Sigmoid colon (tissue), 4 donors: Measurements from ENCODE around the gene TADA2A.

Experiments used
- POLR2A ChIP-seq, 2 donors: fragments of 450-650 bp; IDR thresholded peaks; one replicate each; pipeline ENCODE4 v1.6.1; 2016; ENCODE audit warnings: antibody characterized with exemption in 2 of 2, mild to moderate bottlenecking in 2 of 2, moderate library complexity in 2 of 2
- POLR2AphosphoS5 ChIP-seq, 4 donors: sonication (generic); formaldehyde crosslinking; IDR thresholded peaks; one replicate each; pipeline ENCODE4 v1.6.1; 2017; ENCODE audit warnings: antibody characterized with exemption in 4 of 4
- TF ChIP-seq, protein P1 (sequence below), 4 experiments: fragments of 450-650 bp in 3 of 4; fragments of 200-600 bp in 1 of 4; IDR thresholded peaks; one replicate each; pipeline ENCODE4 v1.5.1; 2016 to 2019; ENCODE audit warnings: antibody characterized with exemption in 4 of 4, mild to moderate bottlenecking in 3 of 4, moderate library complexity in 2 of 4

DNA sequence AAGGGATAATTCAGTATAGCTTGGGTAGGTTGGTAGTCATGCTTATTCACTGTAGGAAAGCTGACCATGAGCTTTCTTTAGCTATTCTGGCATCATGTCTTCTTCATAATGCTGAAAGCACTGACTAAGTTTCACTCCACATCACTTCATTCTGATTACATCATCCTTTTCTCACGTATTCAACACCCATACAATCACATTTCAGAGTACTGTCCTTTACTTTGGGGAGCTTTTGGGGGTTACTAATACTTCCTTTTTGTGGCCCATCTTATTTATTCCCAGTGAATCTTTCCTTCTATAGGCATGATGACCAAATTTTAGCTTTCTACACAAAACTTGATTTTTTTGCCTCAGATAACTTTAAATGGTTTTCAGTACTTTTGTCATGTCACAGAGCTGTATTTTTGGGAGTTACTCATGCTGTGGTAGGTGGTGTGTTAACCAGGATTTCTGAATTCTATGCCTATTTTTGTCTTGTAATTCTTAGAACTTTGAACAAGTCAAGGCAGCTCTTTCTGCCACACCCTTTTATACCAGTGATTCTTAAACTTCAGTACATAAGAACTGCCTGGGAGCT, 23.5 kb downstream of the TADA2A start:
- TF ChIP-seq POLR2AphosphoS5 (IDR thresholded peaks at IDR 0.05): no peak
- no peak for TF ChIP-seq POLR2A (IDR thresholded peaks at IDR 0.05)
- TF ChIP-seq, protein P1, sequence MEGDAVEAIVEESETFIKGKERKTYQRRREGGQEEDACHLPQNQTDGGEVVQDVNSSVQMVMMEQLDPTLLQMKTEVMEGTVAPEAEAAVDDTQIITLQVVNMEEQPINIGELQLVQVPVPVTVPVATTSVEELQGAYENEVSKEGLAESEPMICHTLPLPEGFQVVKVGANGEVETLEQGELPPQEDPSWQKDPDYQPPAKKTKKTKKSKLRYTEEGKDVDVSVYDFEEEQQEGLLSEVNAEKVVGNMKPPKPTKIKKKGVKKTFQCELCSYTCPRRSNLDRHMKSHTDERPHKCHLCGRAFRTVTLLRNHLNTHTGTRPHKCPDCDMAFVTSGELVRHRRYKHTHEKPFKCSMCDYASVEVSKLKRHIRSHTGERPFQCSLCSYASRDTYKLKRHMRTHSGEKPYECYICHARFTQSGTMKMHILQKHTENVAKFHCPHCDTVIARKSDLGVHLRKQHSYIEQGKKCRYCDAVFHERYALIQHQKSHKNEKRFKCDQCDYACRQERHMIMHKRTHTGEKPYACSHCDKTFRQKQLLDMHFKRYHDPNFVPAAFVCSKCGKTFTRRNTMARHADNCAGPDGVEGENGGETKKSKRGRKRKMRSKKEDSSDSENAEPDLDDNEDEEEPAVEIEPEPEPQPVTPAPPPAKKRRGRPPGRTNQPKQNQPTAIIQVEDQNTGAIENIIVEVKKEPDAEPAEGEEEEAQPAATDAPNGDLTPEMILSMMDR (IDR thresholded peaks at IDR 0.05): no peak
